Fibroblast of pulmonary artery (primary cell): ENCODE results near the gene NOS1AP.

Experiments
- DNase-seq: peaks from one replicate; pipeline ENCODE4 v3.0.0-alpha.2; 2010; ENCODE audit warnings: low read depth
- H3K4me3 ChIP-seq: replicated peaks from 2 replicates; pipeline ENCODE4 v1.5.1; 2011; ENCODE audit warnings: low read depth, mild to moderate bottlenecking, control low read depth, low read length, moderate library complexity
- TF ChIP-seq, protein P1 (sequence below): IDR thresholded peaks from 2 replicates; pipeline ENCODE4 v1.5.1; 2011; ENCODE audit warnings: mild to moderate bottlenecking, control low read depth, low read length, inconsistent platforms; ENCODE audit errors: missing control alignments

Gene NOS1AP

DNA sequence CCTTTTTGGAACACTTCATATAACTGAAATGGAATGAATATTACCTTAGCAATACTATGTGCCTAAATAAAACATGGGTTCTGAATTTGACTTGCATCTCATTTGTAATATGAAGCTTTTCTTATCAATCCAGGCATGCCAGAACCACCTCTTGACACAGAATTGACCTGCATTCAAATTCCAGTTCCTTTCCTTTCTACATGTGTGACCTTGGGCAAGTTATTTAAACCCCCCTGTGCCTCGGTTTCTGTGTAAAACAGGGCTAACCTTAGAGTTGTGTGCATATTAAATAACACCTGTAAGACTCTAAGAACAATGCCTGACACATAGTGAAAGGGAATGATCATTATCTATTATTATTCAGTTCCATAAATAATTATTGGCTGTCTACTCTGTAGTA, 2.0 kb upstream of the NOS1AP start:
- no peak for DNase-seq
- no peak overlapping the region for H3K4me3 ChIP-seq
- TF ChIP-seq, protein P1, sequence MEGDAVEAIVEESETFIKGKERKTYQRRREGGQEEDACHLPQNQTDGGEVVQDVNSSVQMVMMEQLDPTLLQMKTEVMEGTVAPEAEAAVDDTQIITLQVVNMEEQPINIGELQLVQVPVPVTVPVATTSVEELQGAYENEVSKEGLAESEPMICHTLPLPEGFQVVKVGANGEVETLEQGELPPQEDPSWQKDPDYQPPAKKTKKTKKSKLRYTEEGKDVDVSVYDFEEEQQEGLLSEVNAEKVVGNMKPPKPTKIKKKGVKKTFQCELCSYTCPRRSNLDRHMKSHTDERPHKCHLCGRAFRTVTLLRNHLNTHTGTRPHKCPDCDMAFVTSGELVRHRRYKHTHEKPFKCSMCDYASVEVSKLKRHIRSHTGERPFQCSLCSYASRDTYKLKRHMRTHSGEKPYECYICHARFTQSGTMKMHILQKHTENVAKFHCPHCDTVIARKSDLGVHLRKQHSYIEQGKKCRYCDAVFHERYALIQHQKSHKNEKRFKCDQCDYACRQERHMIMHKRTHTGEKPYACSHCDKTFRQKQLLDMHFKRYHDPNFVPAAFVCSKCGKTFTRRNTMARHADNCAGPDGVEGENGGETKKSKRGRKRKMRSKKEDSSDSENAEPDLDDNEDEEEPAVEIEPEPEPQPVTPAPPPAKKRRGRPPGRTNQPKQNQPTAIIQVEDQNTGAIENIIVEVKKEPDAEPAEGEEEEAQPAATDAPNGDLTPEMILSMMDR, result no peak

DNA sequence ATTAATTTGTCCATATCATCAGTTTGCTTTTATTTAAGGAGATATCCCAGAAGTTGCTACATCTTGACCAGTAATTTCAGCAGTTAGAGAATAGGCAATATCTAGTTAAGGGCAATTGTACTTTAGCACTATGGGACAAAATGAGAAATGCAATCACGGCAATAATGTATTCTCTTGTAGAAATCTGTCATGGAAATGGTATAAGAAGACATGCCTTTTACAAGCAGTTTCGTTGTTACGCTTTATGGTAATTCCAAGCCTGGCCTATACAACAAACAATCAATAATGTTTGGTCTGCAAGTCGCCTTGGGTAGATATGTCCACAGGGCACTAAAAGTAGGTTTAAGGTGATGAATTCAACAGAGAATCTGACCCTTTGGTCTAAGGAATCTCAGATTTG, 1.2 kb upstream of the NOS1AP start:
- no peak for DNase-seq
- TF ChIP-seq, protein P1, result no peak

DNA sequence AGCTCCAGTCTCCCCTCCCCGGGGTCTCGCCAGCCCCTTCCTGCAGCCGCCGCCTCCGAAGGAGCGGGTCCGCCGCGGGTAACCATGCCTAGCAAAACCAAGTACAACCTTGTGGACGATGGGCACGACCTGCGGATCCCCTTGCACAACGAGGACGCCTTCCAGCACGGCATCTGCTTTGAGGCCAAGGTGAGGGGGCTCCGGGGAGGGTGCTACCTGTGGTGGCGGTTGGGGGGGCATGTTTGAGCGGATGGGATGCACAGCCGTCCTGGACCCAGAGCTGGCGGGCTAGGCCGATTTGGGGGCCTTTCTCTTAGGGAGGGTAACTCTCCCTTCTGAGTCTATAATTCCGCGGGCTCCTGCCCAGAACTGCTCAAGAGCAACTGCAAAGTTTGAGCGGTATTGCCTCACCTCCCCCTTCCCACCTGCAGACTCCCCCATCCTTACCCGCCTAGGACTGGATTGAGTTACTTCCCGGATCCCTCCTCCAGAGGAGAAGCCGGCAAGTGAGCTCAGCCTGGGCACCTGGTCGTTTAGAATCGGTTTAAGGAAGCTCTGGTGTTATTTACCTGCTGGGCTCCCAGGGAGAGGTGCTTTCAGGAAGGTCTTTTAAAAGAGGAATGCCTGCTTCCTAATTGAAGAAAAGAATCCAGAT, 730 bp downstream of the NOS1AP start:
- TF ChIP-seq, protein P1, result no peak
- DNase-seq, result no peak
- peak overlapping the region; percentile 53 for H3K4me3 ChIP-seq

More for the DNA sequence above, 1.2 kb upstream of the NOS1AP start:
- no peak overlapping the region for H3K4me3 ChIP-seq

DNA sequence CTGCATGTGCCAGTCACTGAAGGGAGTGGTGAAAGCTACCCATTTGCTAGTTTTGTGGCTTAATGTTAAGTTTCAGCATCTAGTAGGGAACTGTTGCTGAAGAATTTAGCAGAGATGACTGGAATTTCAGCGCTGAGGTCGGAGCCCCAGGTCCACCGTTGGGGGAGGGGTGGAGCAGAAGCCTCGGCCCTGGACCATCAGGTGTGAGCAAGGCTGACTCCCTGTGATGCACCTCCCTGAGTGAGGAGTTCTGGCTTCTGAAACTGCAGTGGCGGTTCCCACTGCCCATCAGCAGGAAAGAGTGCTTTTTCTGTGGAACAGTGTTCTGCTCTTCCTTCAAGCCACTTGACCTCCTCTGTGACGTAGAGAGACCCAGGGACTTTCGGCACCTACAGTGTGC, 1.3 kb downstream of the NOS1AP start:
- no peak overlapping the region for H3K4me3 ChIP-seq
- DNase-seq, result no peak
- TF ChIP-seq, protein P1, result no peak

DNA sequence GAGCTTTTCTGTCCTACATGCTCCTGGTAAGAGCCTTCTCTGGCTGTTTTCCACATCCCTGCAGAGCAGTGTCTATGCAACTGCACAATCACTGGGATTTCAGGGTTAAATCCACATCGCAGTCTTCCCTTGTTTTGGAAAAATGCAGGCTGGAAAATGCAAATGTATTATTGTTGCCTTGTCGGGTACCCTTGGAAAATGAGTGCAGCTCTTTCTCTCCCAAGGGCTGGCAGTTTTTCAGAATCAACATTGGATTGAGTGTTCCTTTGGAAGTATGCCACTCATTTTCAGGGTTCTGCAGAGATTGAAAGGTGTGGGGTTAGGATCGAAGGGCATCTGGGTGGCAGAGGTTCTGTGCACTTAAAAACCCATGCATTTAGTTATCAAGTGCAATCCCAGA, 3.2 kb downstream of the NOS1AP start:
- TF ChIP-seq, protein P1, result no peak
- no peak overlapping the region for H3K4me3 ChIP-seq
- no peak for DNase-seq

DNA sequence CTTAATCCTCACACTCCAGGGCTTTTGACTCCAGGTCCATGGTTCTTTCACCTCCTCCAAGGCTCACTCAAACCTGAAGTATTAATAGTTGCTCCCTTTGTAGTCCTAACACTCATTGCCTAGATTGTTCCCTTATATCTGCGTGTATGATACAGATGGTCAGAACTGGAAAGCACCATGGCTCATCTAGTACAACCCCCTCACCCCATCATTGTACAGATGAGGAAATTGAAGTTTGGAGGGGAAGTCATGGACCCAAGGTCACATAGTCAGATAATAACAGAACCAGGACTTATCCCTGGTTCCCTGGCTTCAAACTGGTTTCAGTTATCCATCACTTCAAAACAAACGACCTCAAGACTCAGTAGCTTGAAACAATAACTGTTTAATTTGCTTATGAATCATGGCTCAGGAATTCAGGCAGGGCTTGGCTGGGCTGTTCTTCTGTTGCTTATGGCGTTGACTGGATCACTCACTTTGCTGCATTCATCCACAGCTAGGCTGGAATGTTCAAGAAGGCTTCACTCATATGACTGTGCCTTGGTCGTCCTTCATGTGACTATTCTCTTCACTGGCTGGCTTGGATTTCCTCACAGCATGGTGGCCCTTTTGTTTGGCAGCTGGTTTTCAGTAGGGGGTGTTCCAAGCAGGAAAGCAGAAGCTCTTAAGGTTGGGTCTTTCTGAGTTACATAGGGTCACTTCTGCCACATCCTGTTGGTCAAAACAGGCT, 5.0 kb downstream of the NOS1AP start:
- no peak overlapping the region for H3K4me3 ChIP-seq
- DNase-seq, result no peak
- TF ChIP-seq, protein P1, result no peak
